Activated CD8-positive, alpha-beta memory T cell treated with anti-CD3 and anti-CD28 coated beads for 36 hours (primary cell): ENCODE results near the gene UBALD2. TPM values are rescaled to one million over a fixed set of nuclear protein-coding genes. Genes with fewer than 3 reads are reported as not detected.

Experiments
- total RNA-seq, 2 experiments: library from RNA; stranded (reverse); gene quantifications; one replicate each; pipeline ENCODE4 v1.2.3, GENCODE V29; 2021

The UBALD2 gene
- total RNA-seq, 2 experiments from 2014 or later, result 163 to 177 TPM

Other genes with a start within 250 kb of the UBALD2 start
- under 1 TPM; 0.10 to 0.21 TPM for gene EVPL, start 238.0 kb upstream of the UBALD2 start, total RNA-seq
- 100 to 1,000 TPM; 130 to 132 TPM for gene SRP68, start 192.8 kb upstream of the UBALD2 start, total RNA-seq
- 1 to 10 TPM; 2.2 to 3.1 TPM for gene GALR2, start 190.6 kb upstream of the UBALD2 start, total RNA-seq
- gene ZACN, start 186.2 kb upstream of the UBALD2 start, total RNA-seq, result 1 to 10 TPM; 2.6 to 3.0 TPM
- 10 to 100 TPM; 84.6 to 87.0 TPM for gene EXOC7, start 161.6 kb upstream of the UBALD2 start, total RNA-seq
- 1 to 10 TPM in 1 of 2 experiments, under 1 TPM in 1; 0.99 to 1.4 TPM for gene FOXJ1, start 124.1 kb upstream of the UBALD2 start, total RNA-seq
- 10 to 100 TPM; 16.0 to 21.1 TPM for gene RNF157, start 24.9 kb upstream of the UBALD2 start, total RNA-seq
- 1 to 10 TPM; 1.7 to 2.0 TPM for gene QRICH2, start 42.9 kb downstream of the UBALD2 start, total RNA-seq
- 10 to 100 TPM; 39.4 to 41.8 TPM for gene PRPSAP1, start 88.6 kb downstream of the UBALD2 start, total RNA-seq
- 10 to 100 TPM; 24.3 to 24.4 TPM for gene SPHK1, start 119.3 kb downstream of the UBALD2 start, total RNA-seq
- gene UBE2O, start 187.8 kb downstream of the UBALD2 start, total RNA-seq, result 10 to 100 TPM; 40.5 to 41.6 TPM
- gene AANAT, start 202.3 kb downstream of the UBALD2 start, total RNA-seq, result under 1 TPM in 1 of 2 experiments, not detected in 1; 0.21 TPM
- 10 to 100 TPM; 34.3 to 34.4 TPM for gene RHBDF2, start 236.1 kb downstream of the UBALD2 start, total RNA-seq